Colonic mucosa (tissue), 4 donors: ENCODE results near the gene CST3. TPM values are rescaled to one million over a fixed set of nuclear protein-coding genes. Genes with fewer than 3 reads are reported as not detected.

Source experiments
- DNase-seq: peaks from one replicate; pipeline ENCODE4 v3.0.0-alpha.2; 2020
- H3K27ac ChIP-seq: fragments of 200-600 bp; one replicate; pipeline ENCODE4 v1.8.0; 2021
- H3K27me3 ChIP-seq: fragments of 200-600 bp; one replicate; pipeline ENCODE4 v1.8.0; 2021
- H3K36me3 ChIP-seq: fragments of 200-600 bp; one replicate; pipeline ENCODE4 v1.8.0; 2021
- H3K4me1 ChIP-seq: fragments of 200-600 bp; one replicate; pipeline ENCODE4 v1.8.0; 2021; ENCODE audit warnings: mild to moderate bottlenecking
- H3K4me3 ChIP-seq: fragments of 200-600 bp; one replicate; pipeline ENCODE4 v1.8.0; 2021
- H3K9ac ChIP-seq, 2 donors: one replicate each; pipeline ENCODE4 v1.7.0; 2013; ENCODE audit warnings: control low read depth in 2 of 2, low read depth in 2 of 2, low read length in 2 of 2
- H3K9me3 ChIP-seq: fragments of 200-600 bp; one replicate; pipeline ENCODE4 v1.8.0; 2021
- intact Hi-C: fragments of 100-400 bp; cut with DNase I; formaldehyde crosslinking; loops from one replicate; pipeline ENCODE4 v1.14.1; 2022
- total RNA-seq, 2 donors: library from RNA; stranded (reverse); fragmentation: NEBNext Ultra II Directional in 1 of 2; extraction: Animal tissue kit (Norgen Biotek cat#: 25700) in 1 of 2; gene quantifications; one replicate each; pipeline ENCODE4 v1.2.1, GENCODE V29; 2021
- TF ChIP-seq, protein P1 (sequence below): fragments of 200-600 bp; IDR thresholded peaks from one replicate; pipeline ENCODE4 v1.8.0; 2022; ENCODE audit warnings: antibody characterized with exemption, mild to moderate bottlenecking
- donor health status: healthy.
- donor health status: DM: no; HTN: no; CAD: no.
- donor health status: DM: no; HTN: no; CAD: no.

Gene CST3
- total RNA-seq, 2 donors from 2014 or later, result 606 to 666 TPM

DNA sequence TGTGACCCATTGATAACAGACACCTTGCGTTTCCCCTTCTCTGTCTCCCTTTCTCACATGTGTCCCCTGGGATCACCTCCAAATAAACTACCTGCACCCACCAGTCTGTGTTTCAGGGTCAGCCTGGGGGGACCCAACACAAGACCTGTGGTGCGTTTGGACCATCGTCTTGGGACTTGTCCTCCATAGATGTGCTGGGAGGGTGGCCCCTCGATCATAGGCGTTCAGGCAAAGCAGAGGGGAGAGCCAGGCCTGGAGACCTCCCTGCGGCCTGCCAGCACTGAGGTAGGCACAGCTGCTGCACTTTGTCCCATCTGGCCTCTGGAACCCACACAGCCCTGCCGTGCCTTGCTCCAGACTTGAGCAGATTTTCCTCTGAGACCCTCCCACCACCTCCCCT lies 50.1 kb downstream of the CST3 start:
- intact Hi-C loops, result no loop called here
- TF ChIP-seq, protein P1, sequence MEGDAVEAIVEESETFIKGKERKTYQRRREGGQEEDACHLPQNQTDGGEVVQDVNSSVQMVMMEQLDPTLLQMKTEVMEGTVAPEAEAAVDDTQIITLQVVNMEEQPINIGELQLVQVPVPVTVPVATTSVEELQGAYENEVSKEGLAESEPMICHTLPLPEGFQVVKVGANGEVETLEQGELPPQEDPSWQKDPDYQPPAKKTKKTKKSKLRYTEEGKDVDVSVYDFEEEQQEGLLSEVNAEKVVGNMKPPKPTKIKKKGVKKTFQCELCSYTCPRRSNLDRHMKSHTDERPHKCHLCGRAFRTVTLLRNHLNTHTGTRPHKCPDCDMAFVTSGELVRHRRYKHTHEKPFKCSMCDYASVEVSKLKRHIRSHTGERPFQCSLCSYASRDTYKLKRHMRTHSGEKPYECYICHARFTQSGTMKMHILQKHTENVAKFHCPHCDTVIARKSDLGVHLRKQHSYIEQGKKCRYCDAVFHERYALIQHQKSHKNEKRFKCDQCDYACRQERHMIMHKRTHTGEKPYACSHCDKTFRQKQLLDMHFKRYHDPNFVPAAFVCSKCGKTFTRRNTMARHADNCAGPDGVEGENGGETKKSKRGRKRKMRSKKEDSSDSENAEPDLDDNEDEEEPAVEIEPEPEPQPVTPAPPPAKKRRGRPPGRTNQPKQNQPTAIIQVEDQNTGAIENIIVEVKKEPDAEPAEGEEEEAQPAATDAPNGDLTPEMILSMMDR, result no peak
- Histone ChIP-seq H3K9me3 (no peaks in the 10 kb centered on the region), H3K4me3 (no peak overlapping the region), H3K9ac (no peak overlapping the region), H3K36me3 (no peaks in the 10 kb centered on the region), H3K4me1 (no peaks in the 10 kb centered on the region), H3K27ac (no peak overlapping the region), H3K27me3 (no peaks in the 10 kb centered on the region)
- DNase-seq, result peak; percentile 16

DNA sequence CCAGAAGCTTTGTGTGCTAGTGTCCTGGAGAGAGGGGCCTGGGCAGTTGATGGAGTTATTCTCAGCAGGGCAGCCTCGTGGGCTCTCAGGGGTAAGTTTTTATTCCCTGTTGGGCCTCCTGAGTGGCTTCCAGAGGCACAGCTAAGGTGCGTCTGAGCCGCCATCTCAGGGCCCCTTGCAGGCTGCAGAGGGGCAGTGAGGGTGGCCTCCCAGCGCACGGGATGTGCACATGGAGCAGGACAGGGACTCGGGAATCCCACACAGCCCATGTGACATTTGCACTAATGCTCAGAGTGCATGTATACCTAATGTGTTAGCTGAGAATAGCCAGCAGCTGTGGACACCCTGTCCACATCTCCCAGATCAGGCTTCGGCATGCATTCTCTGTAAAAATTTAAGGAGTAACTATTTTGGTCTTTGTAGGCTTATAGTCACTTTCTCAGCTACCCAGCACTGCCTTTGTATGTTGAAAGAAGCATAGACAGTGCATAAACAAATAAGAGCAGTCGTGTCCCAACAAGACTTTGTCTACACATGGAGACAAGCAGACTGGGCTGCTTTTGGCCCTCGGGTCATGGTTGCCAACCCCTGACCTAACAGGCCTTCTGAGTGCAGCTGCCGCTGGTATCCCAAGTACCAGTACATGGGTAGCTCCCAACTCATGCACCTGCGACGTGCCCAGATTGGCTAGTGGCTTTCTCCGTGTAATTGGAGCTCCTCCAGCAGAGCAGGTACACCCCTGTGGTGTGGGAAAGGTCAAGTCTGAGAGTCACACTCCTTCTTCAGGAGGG lies 50.8 kb downstream of the CST3 start:
- peak; percentile 15 for DNase-seq
- intact Hi-C loops, result no loop called here
- Histone ChIP-seq H3K27me3 (no peaks in the 10 kb centered on the region), H3K36me3 (no peaks in the 10 kb centered on the region), H3K9ac (no peak overlapping the region), H3K27ac (no peak overlapping the region), H3K4me3 (no peak overlapping the region), H3K9me3 (no peaks in the 10 kb centered on the region), H3K4me1 (no peaks in the 10 kb centered on the region)
- TF ChIP-seq, protein P1, result no peak

DNA sequence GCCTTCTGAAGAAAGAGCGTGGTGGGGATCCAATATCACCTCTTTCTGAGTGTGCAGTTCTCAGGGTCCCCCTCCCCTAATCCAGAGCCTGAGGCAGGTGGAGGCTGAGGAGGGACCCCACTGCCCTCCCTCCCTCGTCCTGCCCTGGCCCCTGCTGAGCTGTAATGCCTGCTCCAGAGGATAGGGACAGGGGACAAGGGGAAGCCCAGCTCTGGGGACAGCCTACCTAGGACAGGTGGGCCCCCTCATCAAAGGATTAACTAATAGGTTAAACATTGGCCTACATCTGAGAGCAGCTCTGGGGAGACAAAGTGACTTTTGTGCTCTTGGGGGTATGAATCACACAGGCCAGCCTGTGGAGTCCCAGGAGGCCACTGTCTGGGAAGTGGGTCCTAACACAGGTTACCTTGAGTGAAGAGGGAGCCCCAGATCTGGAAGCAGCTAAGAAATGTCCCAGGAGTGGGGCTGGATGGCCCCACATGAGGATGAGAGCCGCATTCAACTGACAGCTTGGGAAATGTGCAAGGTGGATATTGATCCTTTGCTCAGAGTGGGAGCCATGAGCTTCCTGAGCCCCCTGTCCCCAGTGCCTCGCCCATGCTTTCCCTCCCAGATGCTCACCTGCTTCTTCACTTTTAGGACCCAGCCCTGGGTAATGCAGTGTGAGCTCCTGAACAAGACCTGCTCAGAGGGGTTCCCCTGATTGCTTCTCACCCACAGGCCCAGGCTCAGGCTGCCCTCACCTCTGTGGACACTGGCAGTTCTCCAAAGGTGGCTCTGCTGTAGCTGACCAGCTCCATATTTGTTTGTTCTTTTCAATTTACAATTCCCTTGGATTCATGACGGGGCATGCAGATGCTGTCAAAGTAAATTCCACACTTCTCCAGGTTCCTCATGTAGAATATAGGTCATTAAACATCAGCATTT lies 51.7 kb downstream of the CST3 start:
- no peaks in the 10 kb centered on the region for H3K9me3 ChIP-seq

DNA sequence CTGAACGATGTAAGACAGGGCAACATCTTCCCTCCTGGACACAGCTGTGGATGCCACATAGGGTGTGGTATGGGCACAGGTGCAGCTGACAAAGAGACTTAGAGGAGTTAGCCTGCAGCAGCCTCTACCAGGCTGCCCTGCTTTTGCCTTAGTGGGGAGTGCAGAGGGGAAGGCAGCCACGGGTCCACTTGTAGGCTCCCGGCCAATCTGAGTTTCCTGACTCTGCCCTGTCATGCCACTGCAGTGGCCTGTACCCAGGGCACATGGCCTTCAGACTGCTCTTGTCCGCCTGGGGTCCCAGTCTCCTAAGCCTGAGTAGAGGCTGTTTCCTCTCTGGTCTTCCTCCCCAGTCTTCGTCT lies 52.3 kb downstream of the CST3 start:
- no peaks in the 10 kb centered on the region for H3K4me1 ChIP-seq
- H3K9me3 ChIP-seq, result no peaks in the 10 kb centered on the region
- DNase-seq, result no peak
- H3K27ac ChIP-seq, result no peak overlapping the region
- H3K27me3 ChIP-seq, result no peaks in the 10 kb centered on the region
- H3K36me3 ChIP-seq, result no peaks in the 10 kb centered on the region
- intact Hi-C loops, result no loop called here
- H3K4me3 ChIP-seq, result no peak overlapping the region
- H3K9ac ChIP-seq, result no peak overlapping the region
- TF ChIP-seq, protein P1, result no peak

More for the DNA sequence above, 51.7 kb downstream of the CST3 start:
- TF ChIP-seq, protein P1, result no peak
- Histone ChIP-seq H3K9ac (no peak overlapping the region), H3K27ac (no peak overlapping the region), H3K27me3 (no peaks in the 10 kb centered on the region), H3K4me1 (no peaks in the 10 kb centered on the region), H3K36me3 (no peaks in the 10 kb centered on the region), H3K4me3 (no peak overlapping the region)
- DNase-seq, result no peak
- intact Hi-C loops, result no loop called here

DNA sequence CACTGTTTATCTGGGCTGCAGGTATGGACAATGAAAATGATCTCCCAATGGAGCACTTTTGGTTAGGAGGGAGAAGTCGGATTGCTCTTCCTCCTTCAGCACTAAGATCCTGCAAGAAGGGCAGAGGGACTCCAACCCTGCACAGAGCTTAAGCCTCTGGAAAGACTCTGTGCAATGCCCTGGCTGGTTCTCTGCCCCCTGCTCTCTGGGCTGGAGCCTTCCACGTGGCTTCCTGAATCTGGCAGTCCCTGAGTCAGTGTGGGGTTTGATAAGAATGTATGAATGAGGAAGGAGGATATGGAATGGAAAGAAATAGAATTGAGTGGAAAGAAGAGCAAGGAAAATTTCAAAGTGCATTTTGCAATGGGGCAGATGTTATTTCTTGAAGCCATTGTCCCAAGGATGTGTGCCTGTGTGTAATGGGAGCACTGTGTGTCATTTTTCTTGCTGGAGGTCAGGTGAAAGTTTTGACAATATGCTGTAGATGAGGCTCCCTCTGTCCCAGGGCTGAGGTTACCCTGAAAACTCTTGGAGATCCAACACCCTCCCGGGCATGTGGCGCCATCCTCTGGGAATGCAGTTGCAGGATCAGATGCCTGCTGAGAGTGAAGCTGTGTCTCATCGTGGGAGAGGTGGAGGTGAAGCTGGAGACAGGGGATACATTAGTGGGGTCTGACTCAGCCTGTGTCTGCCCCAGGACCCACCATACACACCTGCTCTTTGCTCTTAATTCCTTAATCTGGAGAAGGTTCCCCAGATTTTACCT lies 53.1 kb downstream of the CST3 start:
- no peak for DNase-seq
- intact Hi-C loops, result no loop called here
- H3K4me1 ChIP-seq, result no peaks in the 10 kb centered on the region

More for the DNA sequence above, 53.1 kb downstream of the CST3 start:
- no peaks in the 10 kb centered on the region for H3K36me3 ChIP-seq
- H3K9me3 ChIP-seq, result no peaks in the 10 kb centered on the region
- H3K9ac ChIP-seq, result no peak overlapping the region
- H3K4me3 ChIP-seq, result no peak overlapping the region
- TF ChIP-seq, protein P1, result no peak
- H3K27ac ChIP-seq, result no peak overlapping the region
- H3K27me3 ChIP-seq, result no peaks in the 10 kb centered on the region
